Inferior parietal cortex (tissue), 1 donor: Measurements from ENCODE around the gene UBR2.
"Not testable (repeated sequence)": the region's sequence is repeated elsewhere in the genome, so short reads cannot be mapped to it uniquely, and the experiment has no call there.

Source experiments
- DNase-seq: peaks from one replicate; pipeline ENCODE4 v3.0.0-alpha.2; 2016; ENCODE audit errors: extremely low spot score

The UBR2 gene

DNA sequence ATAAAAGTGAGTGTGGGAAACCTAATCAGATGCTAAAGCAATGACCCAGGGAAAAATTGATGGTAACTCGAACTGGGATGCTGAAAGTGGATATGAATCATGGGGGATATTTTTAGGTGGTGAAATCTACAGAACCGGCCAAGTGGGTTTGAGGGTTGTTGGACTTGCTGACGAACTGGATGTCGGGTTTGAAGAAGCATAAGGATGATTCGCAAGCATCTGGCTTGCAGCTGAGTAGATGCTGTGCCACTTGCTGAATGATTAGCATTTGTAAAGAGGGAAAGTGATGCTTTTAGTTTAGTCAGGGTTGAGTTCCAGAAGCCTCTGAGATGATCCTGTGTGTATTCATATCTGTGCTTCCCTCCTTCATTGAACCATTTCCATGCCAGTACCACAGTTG is 54.9 kb downstream of the UBR2 start:
- DNase-seq: peak; percentile 43

DNA sequence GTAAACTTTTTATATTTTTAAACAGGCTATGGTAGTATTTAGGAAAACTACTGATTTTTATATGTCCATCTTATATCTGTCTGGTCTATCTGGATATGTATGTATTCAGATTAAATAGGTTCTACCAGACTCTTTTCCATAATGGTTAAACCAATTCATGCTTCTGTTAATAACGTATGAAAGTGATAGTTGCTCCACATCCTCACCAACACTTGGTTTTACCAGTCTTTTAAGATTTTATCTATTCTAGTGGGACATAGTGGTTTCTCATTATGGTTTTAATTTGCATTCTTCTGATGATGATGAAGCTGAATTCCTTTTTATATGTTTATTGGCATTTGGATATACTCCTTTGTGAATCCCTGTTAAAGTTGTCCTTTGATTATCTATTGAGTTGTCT is 56.1 kb downstream of the UBR2 start:
- no peak for DNase-seq

GRCh38 chr6:42624601-42625000 is 60.8 kb downstream of the UBR2 start:
- DNase-seq: no peak

- DNase-seq: no peak
Measured at GRCh38 chr6:42627044-42627443, 63.2 kb downstream of the UBR2 start.

- DNase-seq: no peak
Measured at GRCh38 chr6:42627674-42628073, 63.8 kb downstream of the UBR2 start.

DNA sequence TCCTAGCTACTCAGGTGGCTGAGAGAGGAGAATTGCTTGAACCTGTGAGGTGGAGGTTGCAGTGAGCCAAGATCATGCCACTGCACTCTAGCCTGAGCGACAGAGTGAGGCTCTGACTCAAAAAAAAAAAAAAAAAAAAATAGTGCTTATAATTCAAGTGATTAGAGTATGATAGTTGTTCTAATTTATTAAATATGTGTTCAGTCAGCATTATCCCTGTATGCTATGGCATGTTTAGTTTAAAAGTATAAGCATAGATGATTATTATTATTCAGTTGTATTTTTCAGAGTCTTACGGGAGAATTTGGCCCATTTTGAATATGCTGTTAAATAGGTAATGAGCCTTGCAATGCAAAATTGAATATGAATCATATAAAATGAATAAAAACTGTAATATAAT is 64.8 kb downstream of the UBR2 start:
- no peak for DNase-seq

DNA sequence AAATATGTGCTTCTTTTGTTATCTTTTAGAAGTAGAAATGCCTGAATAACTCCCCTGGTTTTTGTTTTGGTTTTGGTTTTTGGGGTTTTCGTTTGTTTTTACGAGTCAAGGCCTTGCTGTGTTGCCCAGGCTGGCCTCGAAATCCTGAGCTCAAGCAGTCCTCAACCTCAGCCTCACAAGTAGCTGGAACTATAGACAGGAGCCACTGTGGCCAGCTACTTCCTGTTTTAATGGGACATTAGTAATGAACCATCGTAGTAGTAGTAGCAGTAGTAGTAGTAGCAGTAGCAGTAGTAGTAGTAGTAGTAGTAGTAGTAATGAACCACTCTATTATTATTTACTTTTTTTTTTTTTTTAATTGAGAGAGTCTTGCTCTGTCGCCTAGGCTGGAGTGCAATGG is 66.0 kb downstream of the UBR2 start:
- DNase-seq: no peak

DNA sequence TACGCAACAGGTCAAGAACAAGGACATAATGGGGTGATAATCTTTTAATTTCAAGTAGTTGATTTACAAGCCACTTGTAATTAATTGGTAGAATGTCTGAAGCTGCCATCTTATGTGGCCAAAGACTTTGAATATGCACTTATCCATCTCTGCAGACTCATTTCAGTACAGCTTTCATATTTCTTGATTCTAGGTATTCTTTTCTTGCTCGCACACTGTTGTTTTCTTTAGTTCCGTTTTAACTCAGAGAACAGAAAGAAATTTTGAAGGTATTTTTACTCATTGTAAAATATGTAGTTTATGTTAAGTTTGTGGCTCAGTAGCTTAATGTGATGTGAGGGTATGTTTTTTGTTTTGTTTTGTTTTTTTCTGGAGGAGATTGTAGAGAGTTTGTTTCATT is 73.9 kb downstream of the UBR2 start:
- DNase-seq: no peak

DNA sequence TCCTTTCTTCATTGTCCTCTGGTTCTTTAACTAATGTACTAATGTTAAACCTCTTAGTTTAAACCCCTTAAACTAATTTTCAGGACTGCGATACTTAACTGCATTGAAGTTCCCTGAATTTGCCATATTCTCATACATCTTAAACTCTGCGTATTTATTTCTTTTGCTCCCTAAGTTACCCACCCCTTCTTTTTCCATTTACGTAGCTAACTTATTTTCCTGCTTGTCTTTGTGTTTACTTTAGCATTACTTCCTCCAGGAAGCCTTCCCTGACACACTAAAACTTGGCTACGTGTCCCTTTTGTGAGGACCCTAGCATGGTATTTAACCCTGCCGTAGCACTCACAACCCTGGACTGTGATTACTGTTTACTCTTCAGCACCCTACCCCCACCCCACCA is 79.0 kb downstream of the UBR2 start:
- DNase-seq: no peak

DNA sequence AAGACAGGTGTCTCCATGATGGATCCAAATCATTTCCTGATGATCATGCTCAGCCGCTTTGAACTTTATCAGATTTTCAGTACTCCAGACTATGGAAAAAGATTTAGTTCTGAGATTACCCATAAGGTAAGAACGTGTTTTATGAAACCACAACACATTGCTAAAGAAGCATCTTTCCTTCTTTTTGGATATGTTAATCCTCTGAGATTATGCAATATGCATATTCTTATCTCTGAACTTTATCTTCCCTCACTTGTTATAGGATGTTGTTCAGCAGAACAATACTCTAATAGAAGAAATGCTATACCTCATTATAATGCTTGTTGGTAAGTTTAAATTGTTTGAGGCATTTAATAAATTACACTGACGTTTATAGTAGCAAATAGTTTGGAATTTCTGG is 80.4 kb downstream of the UBR2 start:
- no peak for DNase-seq

GRCh38 chr6:42652024-42652746 is 88.4 kb downstream of the UBR2 start:
- no peak for DNase-seq

DNA sequence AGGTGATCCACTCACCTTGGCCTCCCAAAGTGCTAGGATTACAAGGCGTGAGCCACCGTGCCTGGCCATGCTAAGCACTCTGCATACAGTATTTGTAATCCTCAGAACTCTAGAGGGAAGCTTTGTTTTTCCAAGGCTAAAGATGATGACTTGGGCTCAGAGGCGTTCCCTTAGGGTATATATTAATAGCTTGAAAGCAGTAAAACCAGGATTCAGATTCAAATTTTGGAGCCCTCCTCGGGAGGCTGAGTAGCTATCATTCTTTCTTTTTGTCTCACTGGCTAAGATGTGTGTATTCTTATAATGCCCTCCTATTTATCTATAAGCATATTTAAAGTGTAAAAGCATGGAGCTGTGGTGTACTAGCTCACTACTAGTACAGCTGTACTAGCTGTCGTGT is 90.0 kb downstream of the UBR2 start:
- no peak for DNase-seq

GRCh38 chr6:42659806-42660205 is 96.0 kb downstream of the UBR2 start:
- no peak for DNase-seq

DNA sequence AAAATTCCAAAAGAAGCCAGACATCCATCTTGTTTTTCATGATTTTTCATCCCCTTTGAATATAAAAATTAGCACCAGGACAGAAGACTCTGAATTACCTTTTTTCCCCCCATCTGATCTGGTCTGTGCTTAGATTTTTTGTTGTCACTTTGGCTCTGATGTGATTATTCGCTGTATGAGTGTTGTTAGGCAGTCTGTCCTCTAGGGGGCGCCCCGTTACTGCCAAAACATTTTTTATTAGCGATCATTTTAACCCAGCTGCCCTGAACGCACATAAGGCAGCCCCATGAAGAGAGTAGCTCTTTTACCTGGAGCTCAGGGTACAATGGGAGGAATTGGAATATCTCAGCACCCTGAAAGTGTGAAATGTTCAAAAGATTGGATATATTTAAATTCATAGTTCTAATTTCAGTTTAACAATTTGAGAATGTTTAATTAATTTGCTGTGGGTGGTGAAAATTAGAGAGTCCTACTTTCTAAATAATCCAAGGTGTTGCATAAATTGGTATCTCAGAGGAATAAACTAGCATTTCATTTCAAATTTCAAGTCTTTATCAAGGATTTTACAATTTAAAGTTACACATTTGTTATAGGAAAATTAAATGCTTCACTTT is 97.8 kb downstream of the UBR2 start:
- DNase-seq: peak; percentile 89

DNA sequence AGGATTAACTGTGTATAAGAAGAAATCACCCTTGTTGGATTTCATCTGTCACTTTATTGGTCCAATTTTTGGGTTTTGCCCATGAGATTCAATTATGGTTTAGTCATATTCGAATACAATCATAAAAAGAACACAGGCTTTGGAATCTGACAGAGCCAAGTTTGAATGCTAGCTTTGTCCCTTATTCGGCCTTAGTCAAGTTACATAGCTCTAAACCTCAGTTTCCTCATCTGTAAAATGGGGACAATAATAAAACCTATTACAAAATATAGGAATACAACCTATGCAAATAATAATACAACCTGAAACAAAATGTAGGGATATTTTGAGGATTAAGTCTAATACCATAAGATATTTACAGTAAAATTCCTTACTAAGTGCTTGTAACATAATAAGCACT is 100.9 kb downstream of the UBR2 start:
- no peak for DNase-seq

DNA sequence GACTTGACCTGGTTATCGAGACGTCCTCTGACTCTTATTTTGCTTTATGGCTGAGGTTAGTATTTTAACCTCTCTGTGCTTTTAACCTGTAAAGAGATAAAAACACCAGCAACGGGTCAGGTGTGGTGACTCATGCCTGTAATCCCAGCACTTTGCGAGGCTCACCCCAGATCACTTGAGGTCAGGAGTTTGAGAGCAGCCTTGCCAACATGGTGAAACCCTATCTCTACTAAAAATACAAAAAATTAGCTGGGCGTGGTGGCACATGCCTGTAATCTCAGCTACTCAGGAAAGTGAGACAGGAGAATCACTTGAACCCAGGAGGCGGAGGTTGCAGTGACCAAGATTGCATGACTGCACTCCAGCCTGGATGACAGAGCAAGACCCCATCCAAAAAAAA is 110.5 kb downstream of the UBR2 start:
- DNase-seq: not testable (repeated sequence)

DNA sequence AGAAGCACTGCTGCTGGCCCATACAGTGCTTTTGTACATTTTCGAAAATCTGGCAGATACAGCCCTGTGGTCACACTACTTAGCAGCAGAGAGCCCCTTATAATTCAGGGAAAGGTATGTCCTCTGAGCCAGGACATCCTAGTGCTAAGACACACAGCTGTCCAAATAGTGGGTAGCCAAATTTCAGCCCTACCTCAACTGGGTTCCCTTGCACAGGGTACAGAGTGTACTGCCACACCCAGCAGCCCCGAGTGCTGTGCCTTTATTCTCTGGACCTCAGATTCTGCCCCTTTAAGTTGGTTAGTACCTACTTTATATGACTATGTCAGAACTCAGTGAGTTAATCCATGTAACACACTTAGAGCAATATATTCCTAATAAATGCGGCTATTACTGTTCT is 111.0 kb downstream of the UBR2 start:
- no peak for DNase-seq

GRCh38 chr6:42679358-42679757 is 115.5 kb downstream of the UBR2 start:
- no peak for DNase-seq

GRCh38 chr6:42688281-42688680 is 124.5 kb downstream of the UBR2 start:
- DNase-seq: no peak

- DNase-seq: no peak
Measured at GRCh38 chr6:42689371-42689770, 125.5 kb downstream of the UBR2 start.

DNA sequence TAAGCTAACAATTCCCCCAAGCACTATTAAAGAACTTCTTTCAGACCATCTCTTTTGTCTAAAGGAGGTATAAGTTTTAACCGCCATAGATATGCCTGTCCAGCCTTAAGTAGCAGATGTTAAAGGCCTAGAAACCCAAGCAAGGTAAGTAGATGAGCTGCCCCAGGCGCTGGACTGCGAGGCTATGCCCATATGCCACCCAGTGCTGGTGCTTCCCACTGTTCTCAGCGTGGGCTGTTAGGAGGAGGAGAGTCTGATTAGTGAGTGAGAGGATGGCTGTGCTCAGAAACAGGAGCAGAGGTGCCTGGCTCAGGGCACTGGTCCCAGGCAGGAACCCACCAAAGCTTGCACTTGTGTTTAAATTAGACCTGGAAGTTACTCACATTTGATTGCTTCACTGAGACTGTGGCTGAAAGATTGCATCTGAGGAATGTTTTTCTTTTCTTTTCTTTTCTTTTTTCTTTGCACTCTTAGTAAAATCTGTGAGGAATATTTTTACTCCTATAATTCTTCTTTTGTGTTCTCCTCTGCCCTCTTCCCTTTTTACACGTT is 126.4 kb downstream of the UBR2 start:
- DNase-seq: no peak

GRCh38 chr6:42690872-42691271 is 127.0 kb downstream of the UBR2 start:
- no peak for DNase-seq

DNA sequence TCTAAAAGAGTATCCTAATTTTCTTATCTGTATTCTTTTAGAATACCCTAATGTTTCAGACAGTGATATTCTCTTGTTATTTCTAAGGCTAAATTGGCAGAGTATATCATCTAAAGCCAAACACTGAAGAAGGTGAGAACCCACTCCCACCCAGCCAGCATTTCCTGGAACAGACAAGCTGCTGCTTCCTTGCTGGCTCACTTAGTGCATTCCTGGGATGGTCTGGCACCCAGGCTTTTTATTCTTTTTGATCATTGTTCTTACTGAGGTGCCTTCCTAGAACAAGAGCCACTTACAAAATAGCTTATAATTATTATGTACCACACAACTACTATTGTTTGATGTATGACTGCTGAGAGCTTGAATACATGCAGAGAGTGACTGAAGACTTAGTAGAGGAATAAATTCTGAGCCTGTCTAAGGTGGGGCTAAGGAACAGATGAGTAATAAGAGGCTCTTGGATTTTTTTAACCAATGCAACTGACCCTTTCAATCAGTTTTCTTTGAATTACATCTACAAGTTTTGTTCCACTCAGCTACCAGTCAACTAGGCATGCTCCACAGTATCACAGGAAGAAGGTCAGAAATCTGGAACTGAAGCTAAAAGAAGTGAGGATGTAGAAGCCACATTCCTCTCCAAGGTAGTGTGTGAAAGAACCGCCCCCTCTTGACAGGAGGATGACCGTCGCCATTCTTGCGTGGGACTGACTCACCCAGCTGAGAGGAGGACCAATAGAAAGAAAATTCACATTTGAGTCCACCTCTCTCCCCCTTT is 128.5 kb downstream of the UBR2 start:
- DNase-seq: no peak
